ENCODE measurements around the gene CLIC6. TPM values are rescaled to one million over a fixed set of nuclear protein-coding genes. Genes with fewer than 3 reads are reported as not detected.

Gene CLIC6
- total RNA-seq, 2 experiments from 2014 or later, result 0.52 to 0.59 TPM

DNA sequence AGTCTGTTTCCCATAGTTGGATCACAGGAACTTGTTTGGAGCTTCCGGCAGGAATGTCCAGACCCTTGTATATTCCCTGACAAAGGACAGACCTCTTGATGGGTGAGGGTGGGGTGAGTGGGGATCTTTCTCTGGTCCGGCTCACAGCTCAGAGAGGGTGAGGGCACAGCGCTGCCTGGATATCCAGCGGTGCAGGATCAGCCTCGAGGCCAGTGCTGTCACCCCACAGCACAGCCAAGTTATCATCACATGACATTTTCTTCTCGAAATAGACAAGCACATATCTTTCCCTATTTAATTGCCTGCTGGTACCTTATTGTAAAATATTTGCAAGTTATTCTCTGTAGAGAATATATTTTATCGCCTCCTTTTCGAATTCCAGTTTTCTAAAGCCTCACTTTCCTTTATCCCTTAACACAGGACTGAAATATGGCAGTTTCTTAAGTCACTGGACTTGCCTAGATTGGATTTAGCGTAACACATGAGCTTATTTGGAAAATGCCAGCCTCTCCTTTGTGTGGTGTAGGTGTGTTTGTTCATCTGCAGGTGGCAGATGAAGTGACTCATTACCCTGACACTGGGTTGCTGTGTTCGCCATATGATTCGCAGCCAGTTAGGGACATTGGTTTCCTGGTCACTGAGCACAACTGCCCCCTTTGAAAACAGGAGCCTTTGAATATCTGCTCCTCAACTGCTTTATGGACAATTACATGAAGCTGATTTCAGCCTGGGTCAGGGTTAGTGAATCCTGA, 21.4 kb downstream of the CLIC6 start:
- POLR2A ChIA-PET, result interaction anchor here (0.5 kb wide), 1 partner anchor 832 kb away, joined by 3 read pairs; no protein-coding TSS in a partner anchor

DNA sequence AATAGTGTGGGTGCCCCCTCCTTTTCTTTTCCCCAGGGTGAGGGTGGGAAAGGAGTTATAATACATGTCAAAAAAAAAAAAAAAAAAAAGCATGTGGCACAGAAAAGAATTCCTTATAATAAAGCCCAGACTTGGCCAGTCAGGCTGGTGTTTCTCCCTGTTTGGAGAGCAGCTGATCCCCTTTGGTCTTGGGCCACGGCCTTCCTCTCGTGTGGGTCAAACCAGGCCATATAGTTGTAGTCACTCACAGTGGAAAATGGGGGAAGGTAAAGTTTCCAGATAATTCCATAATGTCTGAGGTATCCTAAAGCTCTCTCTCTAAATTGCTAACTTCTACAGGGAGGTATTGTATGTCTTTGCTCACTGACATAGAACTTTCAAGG, 22.0 kb downstream of the CLIC6 start:
- CTCF ChIA-PET, result interaction anchor here (0.7 kb wide), 3 partner anchors 195 to 1638 kb away, joined by 3 to 5 read pairs (median 3); no protein-coding TSS in a partner anchor
- POLR2A ChIA-PET, result no interaction called here

More for the DNA sequence above, 21.4 kb downstream of the CLIC6 start:
- CTCF ChIA-PET, result no interaction called here

GRCh38 chr21:34691390-34692032, 22.7 kb downstream of the CLIC6 start:
- POLR2A ChIA-PET, result no interaction called here
- CTCF ChIA-PET, result interaction anchor here (0.7 kb wide), 3 partner anchors 194 to 1639 kb away, joined by 3 to 5 read pairs (median 3); no protein-coding TSS in a partner anchor

- ChIA-PET POLR2A (no interaction called here), CTCF (interaction anchor here (1.0 to 1.9 kb wide), 2 partner anchors 12 to 53 kb away, joined by 7 read pairs; no protein-coding TSS in a partner anchor)
Measured at GRCh38 chr21:34692458-34693020, 23.7 kb downstream of the CLIC6 start.

- POLR2A ChIA-PET, result no interaction called here
- CTCF ChIA-PET, result interaction anchor here (0.7 to 1.9 kb wide), 7 partner anchors 11 to 1150 kb away, joined by 3 to 7 read pairs (median 3); no protein-coding TSS in a partner anchor
Measured at GRCh38 chr21:34693192-34693810, 24.5 kb downstream of the CLIC6 start.

GRCh38 chr21:34695434-34695833, 26.6 kb downstream of the CLIC6 start:
- CTCF ChIA-PET, result interaction anchor here (0.8 kb wide), 1 partner anchor 50 kb away, joined by 3 read pairs; no protein-coding TSS in a partner anchor
- POLR2A ChIA-PET, result no interaction called here

DNA sequence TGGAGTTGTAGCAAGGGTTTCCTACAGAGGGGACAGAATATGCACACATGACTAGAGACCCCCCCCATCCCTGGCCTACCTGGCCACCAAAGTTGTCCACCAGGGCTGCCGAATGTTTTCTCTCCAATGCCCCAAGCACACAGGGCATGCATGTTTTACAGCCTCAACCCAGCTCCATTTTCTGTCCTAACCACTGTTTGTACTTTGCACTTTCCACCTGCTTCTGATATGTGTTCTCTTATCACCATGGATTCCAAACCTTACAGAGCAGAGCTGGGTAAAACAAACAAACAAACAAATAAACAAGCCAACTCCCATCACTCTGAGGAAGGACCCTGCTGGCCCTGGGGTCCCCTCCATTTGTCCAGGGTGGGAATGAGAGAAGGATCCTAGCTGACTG, 27.3 kb downstream of the CLIC6 start:
- ChIA-PET POLR2A (no interaction called here), CTCF (interaction anchor here (0.8 kb wide), 1 partner anchor 50 kb away, joined by 3 read pairs; no protein-coding TSS in a partner anchor)

GRCh38 chr21:34697826-34698225, 29.0 kb downstream of the CLIC6 start:
- CTCF ChIA-PET, result interaction anchor here (0.6 kb wide), 1 partner anchor 1652 kb away, joined by 3 read pairs; no protein-coding TSS in a partner anchor
- POLR2A ChIA-PET, result no interaction called here

DNA sequence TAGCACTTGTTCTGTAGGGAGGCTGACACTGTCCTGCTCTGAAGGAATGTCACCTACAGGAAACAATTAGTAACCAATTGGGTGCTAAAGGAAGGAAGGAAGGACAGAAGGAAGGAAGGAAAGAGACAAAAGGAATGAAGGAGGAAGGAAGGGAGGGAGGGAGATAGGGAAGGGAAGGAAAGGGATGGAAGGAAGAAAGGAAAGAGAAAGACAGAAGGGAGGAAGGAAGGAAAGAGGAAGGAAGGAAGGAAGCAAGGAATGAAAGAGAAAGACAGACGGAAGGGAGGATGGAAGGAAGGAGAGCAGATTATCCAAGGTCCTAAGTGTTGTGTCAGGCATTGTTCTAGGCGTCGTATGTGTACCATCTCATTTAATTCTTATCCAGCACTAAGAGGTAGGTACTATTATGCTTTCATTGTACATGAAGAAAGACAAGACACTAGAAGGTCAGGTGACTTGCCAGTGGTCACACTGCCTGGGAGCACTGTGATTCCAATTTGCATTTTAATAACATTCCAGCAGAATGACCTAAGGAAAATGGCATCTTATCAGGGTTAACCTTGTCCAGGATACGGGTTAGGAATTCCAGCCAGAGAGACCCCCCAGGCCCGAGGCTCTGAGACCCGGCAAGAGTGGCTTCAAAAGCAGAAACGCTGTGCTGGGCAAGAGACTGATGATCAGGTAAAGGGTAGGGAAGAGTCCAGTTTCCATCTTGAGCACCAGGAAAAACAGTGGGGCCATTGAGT, 29.6 kb downstream of the CLIC6 start:
- POLR2A ChIA-PET, result no interaction called here
- CTCF ChIA-PET, result no interaction called here

DNA sequence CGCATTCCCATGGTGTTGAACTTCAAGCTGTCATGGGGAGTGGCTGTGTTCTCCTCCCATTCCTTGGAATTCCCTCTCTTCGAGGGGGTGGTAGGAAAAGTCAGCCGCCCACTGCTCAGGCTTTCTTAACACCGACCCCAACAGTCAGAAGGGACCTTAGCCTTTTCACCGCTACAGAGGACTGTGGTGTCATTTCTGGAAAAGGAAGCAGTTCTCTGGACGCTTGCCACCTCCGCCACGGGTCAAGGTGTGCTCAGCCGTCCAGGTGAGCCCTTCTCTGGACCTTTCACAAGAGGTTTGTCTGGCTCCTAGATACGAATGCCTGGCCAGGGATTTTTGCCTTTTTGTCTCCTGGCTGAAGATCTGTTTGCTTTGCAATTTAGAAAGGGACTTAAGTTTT, 31.8 kb downstream of the CLIC6 start:
- CTCF ChIA-PET, result no interaction called here
- POLR2A ChIA-PET, result no interaction called here

DNA sequence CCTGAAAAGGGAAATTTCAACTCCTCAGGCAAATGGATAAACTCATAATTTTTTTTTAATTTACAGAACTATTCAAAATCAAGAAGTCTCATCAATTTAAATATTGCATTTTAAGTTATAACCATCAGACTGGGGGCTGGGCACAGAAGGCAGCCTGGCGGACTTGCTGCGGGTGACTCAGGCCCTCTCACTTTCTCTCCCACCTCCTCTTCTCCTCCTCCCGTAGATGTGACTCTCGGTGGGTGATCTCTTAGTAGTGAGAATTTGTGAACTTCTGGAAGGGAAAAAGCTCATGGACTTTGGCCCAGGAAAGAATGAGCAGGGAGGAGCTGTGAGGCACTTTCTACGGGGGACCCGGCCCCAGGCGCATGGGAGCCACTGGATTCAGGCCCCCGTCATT, 32.9 kb downstream of the CLIC6 start:
- CTCF ChIA-PET, result no interaction called here

DNA sequence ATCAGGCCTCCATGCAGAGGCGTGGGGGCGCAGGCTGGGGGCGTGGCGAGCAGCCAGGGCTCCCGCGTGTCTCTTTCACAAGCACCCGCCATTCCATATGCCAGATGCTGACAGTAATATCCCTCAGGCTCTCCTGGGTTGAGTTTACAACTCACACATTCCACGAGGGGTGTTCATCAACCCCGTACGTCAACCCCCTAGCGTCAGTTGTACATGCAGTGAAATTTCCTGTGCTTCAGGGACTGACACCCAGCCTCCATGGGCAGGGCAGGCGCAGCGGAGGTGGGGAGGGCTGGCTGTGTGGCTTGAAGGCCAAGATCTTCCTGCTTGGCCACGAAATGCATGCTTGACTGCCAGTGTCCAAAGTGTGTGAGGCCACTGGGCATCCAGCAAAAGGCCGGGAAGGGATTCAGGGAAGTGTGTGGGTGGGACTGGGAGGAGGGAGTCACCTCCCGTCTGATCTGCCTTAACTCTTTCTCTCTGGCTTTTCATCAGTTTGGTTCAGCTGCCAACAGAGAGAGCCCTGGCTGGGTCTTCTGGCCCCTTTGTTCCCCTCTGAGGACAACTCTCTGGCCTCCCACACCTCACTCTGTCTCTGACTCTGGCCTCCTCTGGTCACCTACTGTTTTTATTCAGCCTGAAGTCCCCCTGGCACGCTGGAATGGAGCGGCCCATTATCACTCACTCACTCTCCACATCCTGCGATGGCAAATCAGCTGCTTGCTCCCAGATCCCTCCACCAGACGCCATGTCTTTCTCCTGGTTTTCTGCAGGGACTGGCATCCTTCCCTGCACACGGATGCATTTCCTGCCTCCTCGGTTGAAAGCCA, 33.8 kb downstream of the CLIC6 start:
- ChIA-PET CTCF (no interaction called here), POLR2A (no interaction called here)

More for the DNA sequence above, 32.9 kb downstream of the CLIC6 start:
- POLR2A ChIA-PET, result no interaction called here

DNA sequence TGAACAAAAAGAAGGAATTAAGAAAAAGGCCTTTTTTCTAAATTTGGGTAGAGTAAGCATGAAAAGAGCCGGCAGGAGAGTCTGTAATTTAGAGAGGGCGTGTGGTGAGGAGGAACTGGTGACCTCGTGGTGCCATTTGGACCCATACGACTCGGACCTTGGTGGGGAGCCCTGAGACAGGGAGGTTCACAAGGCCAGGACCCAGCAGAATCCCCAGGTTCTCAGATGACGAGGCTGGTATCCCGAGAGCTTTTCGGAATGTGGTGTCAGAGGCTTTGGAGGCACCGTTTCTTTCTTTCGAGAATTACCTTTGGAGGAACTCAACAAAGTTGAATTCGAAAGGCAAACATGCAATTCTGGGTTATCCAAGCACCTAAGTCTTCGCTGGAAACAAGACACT, 34.8 kb downstream of the CLIC6 start:
- POLR2A ChIA-PET, result no interaction called here
- CTCF ChIA-PET, result no interaction called here

GRCh38 chr21:34704119-34704518, 35.3 kb downstream of the CLIC6 start:
- ChIA-PET CTCF (interaction anchor here (1.8 kb wide), 1 partner anchor 11 kb away, joined by 7 read pairs; no protein-coding TSS in a partner anchor), POLR2A (no interaction called here)

DNA sequence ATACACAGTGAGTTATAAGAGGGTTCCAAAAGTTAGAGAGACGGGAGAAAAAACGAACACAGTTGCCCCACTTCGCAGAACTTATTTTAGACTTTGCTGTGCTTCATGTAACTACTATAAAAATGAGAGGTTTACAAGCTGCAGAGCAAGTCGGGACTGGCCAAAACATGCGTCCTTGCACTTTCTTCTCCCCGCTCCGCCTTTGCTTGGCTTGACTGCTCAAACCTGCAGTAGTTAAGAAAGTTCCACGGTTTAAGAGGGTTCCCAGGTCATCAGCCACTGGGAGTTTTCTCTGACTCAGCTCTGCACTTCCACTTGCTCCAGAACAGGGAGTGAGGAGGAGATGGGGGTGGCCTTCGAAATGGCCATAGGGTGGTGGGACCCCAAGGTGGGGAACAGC, 36.2 kb downstream of the CLIC6 start:
- CTCF ChIA-PET, result interaction anchor here (1.8 kb wide), 1 partner anchor 12 kb away, joined by 7 read pairs; no protein-coding TSS in a partner anchor
- POLR2A ChIA-PET, result no interaction called here

DNA sequence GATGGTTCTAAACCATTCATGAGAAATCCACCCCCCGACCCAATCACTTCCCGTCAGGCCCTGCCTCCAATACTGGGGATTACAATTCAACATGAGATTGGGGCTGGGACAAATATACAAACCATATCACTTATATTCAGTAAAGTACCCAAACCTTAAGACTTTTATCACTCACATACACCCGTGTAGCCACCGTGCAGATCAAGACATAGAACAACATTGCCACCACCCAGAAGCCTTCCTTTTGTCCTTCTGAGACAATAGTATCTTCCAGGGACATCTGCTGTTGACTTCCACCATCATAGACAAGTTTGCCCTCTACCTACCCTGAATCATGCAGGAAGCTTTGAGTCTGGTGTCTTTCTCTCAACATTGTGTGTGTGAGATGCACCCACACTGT, 37.5 kb downstream of the CLIC6 start:
- ChIA-PET POLR2A (no interaction called here), CTCF (no interaction called here)

DNA sequence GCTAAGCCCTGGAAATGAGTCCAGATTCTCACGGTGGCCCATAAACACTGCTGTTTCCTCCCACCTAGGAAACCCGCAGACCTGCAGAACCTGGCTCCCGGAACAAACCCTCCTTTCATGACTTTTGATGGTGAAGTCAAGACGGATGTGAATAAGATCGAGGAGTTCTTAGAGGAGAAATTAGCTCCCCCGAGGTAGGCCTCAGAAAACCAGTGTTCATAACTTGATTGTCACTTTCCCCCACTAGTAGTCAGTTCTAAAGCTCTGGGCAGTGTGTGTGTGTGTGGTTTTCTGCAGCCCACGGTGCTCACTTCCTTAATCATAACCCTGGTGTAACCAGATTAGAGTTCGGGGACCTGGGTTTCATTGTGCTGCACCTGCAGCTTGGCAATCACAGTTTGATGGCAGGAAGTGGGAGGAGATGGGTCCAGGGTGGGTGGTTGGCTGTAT, 39.1 kb downstream of the CLIC6 start:
- CTCF ChIA-PET, result interaction anchor here (1.1 to 1.2 kb wide), 2 partner anchors 343 to 644 kb away, joined by 3 read pairs; no protein-coding TSS in a partner anchor
- POLR2A ChIA-PET, result interaction anchor here (0.5 to 1.3 kb wide), 4 partner anchors 12 to 368 kb away, joined by 3 to 11 read pairs (median 4); no protein-coding TSS in a partner anchor

GRCh38 chr21:34713621-34714020, 44.8 kb downstream of the CLIC6 start:
- POLR2A ChIA-PET, result no interaction called here
- CTCF ChIA-PET, result no interaction called here
